ENCODE results near the gene HPCAL1.
"Not testable (repeated sequence)": the region's sequence is repeated elsewhere in the genome, so short reads cannot be mapped to it uniquely, and the experiment has no call there.

The HPCAL1 gene

GRCh38 chr2:10302479-10303180, at the start of gene HPCAL1:
Gene HPCAL1, plus strand, starts transcription at chr2:10302904. Its CDS starts 116,854 bp downstream, at chr2:10419758.
- peak; percentile 63 to 76 for DNase-seq (ENCODE audit: low read depth in 1 of 2, low spot score in 1 of 2)

GRCh38 chr2:10253596-10254372, 48.9 kb upstream of the HPCAL1 start:
- no peak for DNase-seq (ENCODE audit: low read depth in 1 of 2, low spot score in 1 of 2)

GRCh38 chr2:10254373-10255188, 48.1 kb upstream of the HPCAL1 start:
- DNase-seq (ENCODE audit: low read depth in 1 of 2, low spot score in 1 of 2) = no peak

- DNase-seq (ENCODE audit: low read depth in 1 of 2, low spot score in 1 of 2) = no peak
Observed at GRCh38 chr2:10255189-10256030, 47.3 kb upstream of the HPCAL1 start.

- no peak for DNase-seq (ENCODE audit: low read depth in 1 of 2, low spot score in 1 of 2)
Observed at GRCh38 chr2:10256031-10256514, 46.6 kb upstream of the HPCAL1 start.

- no peak for DNase-seq (ENCODE audit: low read depth in 1 of 2, low spot score in 1 of 2)
Observed at GRCh38 chr2:10256515-10257031, 46.1 kb upstream of the HPCAL1 start.

GRCh38 chr2:10257036-10257435, 45.7 kb upstream of the HPCAL1 start:
- DNase-seq (ENCODE audit: low read depth in 1 of 2, low spot score in 1 of 2) = no peak

- DNase-seq (ENCODE audit: low read depth in 1 of 2, low spot score in 1 of 2) = no peak
Observed at GRCh38 chr2:10257500-10258147, 45.1 kb upstream of the HPCAL1 start.

- no peak for DNase-seq (ENCODE audit: low read depth in 1 of 2, low spot score in 1 of 2)
Observed at GRCh38 chr2:10258326-10258725, 44.4 kb upstream of the HPCAL1 start.

- DNase-seq (ENCODE audit: low read depth in 1 of 2, low spot score in 1 of 2) = no peak
Observed at GRCh38 chr2:10258726-10259125, 44.0 kb upstream of the HPCAL1 start.

- no peak for DNase-seq (ENCODE audit: low read depth in 1 of 2, low spot score in 1 of 2)
Observed at GRCh38 chr2:10260130-10260529, 42.6 kb upstream of the HPCAL1 start.

- not testable (repeated sequence) for DNase-seq (ENCODE audit: low read depth in 1 of 2, low spot score in 1 of 2)
Observed at GRCh38 chr2:10263526-10263925, 39.2 kb upstream of the HPCAL1 start.

- no peak for DNase-seq (ENCODE audit: low read depth in 1 of 2, low spot score in 1 of 2)
Observed at GRCh38 chr2:10264506-10265328, 38.0 kb upstream of the HPCAL1 start.

- DNase-seq (ENCODE audit: low read depth in 1 of 2, low spot score in 1 of 2) = no peak
Observed at GRCh38 chr2:10265329-10266132, 37.2 kb upstream of the HPCAL1 start.

GRCh38 chr2:10266133-10266620, 36.5 kb upstream of the HPCAL1 start:
- DNase-seq (ENCODE audit: low read depth in 1 of 2, low spot score in 1 of 2) = no peak

GRCh38 chr2:10267036-10267435, 35.7 kb upstream of the HPCAL1 start:
- no peak for DNase-seq (ENCODE audit: low read depth in 1 of 2, low spot score in 1 of 2)

GRCh38 chr2:10267551-10268465, 34.9 kb upstream of the HPCAL1 start:
- DNase-seq (ENCODE audit: low read depth in 1 of 2, low spot score in 1 of 2) = no peak
